IPS DF 6.9 (cell line): Measurements from ENCODE around the gene LAG3.

ENCODE experiments used
- DNase-seq: peaks from one replicate; pipeline ENCODE4 v3.0.0-alpha.2; 2013; ENCODE audit warnings: low read depth, low spot score
- H3K27ac ChIP-seq: one replicate; pipeline ENCODE4 v1.5.1; 2013; ENCODE audit warnings: low read length, control low read depth
- H3K27me3 ChIP-seq: 2 replicates; pipeline ENCODE4 v1.6.1; 2013; ENCODE audit warnings: mild to moderate bottlenecking, low read length; ENCODE audit not compliant: control insufficient read depth, insufficient read depth
- H3K36me3 ChIP-seq: 2 replicates; pipeline ENCODE4 v1.6.1; 2013; ENCODE audit warnings: low read length; ENCODE audit not compliant: control insufficient read depth, insufficient read depth
- H3K4me1 ChIP-seq: 2 replicates; pipeline ENCODE4 v1.6.1; 2013; ENCODE audit warnings: low read length; ENCODE audit not compliant: control insufficient read depth, insufficient read depth
- H3K4me3 ChIP-seq: 2 replicates; pipeline ENCODE4 v1.5.1; 2013; ENCODE audit warnings: mild to moderate bottlenecking, low read length
- H3K9me3 ChIP-seq: 2 replicates; pipeline ENCODE4 v1.6.1; 2013; ENCODE audit warnings: low read length, inconsistent platforms; ENCODE audit not compliant: control insufficient read depth, insufficient read depth
- WGBS: extraction: QIAGEN DNeasy Blood & Tissue Kit; methylation state at CpG from one replicate; pipeline ENCODE4 v1.1.7; 2013; ENCODE audit warnings: mixed read lengths, missing lambda C conversion rate; ENCODE audit not compliant: insufficient read length, insufficient coverage; 5-methylcytosine and 5-hydroxymethylcytosine counted together

The LAG3 gene

DNA sequence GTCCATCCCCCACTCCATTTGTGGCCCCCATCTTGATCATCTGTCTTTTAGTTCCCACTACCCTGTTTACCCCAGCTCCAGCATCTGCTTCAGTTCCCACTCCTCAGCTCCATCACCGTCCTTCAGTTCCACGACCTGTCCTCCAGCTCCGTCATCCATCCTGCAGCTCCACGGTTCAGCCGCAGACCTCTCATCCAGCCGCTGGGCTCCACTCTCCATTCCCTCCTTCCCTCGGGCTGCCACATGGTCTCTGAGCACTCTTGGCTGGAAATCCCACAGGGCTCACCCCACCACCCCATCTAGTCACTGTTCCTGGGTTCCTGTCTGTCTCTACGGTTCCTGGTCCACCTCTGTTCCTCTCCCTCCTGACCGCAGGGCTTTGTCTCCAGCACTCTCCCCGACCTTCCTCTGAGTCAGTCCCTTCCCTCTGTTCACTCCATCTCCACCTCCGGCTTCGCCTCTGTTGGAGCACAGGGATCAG lies 52.6 kb downstream of the LAG3 start:
- H3K4me3 ChIP-seq: peak overlapping the region; percentile 8; the same call in 1 of the 2 replicates
- no peak for DNase-seq
- no peak overlapping the region for H3K27ac ChIP-seq
- no peaks in the 10 kb centered on the region for H3K27me3 ChIP-seq
- H3K36me3 ChIP-seq: no peaks in the 10 kb centered on the region
- no peaks in the 10 kb centered on the region for H3K9me3 ChIP-seq
- WGBS: no CpG with 5 or more reads among the region's 12 CpGs
- peaks cover 14% of the 10 kb centered on the region for H3K4me1 ChIP-seq

DNA sequence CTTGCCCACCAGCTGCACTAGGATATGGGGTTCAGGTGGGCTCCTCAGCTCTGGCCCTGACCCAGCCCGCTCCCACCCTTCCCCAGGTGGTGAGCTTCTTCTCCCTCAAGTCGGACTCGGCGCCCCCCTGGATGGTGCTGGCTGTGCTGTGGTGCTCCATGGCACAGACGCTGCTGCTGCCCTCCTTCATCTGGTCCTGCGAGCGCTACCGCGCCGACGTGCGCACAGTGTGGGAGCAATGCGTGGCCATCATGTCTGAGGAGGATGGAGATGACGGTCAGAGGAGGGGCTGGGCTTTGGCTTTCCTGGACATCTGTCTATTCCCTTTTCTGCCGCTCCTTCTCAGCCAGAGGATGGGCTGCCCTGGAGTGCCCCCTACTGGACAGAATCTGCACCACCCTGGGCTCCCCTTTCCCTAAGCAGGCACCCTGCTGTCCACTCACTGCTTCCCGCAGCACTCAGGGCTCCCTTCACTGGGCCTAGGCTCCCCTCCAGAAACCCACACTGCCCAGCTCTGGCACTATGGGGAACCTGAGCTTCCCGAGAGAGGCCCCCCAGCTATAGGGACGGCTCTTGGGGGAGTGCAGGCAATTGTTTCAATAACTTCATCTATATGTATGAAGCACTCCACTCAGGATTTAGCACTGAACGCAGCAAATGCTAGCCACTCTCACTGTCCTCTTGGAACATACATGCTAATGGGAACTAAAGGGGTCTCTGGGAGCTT lies 53.2 kb downstream of the LAG3 start:
- H3K4me1 ChIP-seq: peaks cover 11% of the 10 kb centered on the region
- H3K27ac ChIP-seq: no peak overlapping the region
- H3K36me3 ChIP-seq: 0 out of 2 replicates have a peak, but pooled peaks cover 1% of the 10 kb centered on the region
- H3K9me3 ChIP-seq: no peaks in the 10 kb centered on the region
- no peak for DNase-seq
- H3K27me3 ChIP-seq: no peaks in the 10 kb centered on the region
- peak overlapping the region; percentile 8; the same call in 1 of the 2 replicates for H3K4me3 ChIP-seq
- WGBS: no CpG with 5 or more reads among the region's 19 CpGs

DNA sequence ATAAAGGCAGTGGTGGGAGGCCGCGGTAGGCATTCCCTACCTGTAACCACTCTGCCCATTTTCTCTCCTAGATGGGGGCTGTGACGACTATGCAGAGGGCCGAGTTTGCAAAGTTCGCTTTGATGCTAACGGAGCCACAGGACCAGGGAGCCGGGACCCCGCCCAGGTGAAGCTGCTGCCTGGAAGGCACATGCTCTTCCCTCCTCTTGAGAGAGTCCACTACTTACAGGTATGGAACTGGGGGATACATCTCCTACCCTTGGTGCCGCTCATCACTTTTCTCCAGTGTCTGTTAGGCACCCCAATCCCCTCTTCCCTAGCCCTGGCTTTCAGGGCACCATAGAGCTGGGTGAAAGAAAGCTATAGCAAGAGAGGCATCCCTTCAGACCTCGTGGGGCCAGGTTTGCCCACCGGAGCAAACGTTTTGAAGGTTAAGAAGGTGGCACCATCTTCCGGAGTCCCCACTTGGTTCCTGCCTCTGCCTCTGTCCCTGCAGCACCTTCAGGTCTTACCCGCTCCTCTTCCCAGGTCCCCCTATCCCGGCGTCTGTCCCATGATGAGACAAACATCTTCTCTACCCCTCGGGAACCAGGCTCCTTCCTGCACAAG lies 53.9 kb downstream of the LAG3 start:
- peaks cover 9% of the 10 kb centered on the region; the same call in 1 of the 2 replicates for H3K4me1 ChIP-seq
- H3K4me3 ChIP-seq: no peak overlapping the region

DNA sequence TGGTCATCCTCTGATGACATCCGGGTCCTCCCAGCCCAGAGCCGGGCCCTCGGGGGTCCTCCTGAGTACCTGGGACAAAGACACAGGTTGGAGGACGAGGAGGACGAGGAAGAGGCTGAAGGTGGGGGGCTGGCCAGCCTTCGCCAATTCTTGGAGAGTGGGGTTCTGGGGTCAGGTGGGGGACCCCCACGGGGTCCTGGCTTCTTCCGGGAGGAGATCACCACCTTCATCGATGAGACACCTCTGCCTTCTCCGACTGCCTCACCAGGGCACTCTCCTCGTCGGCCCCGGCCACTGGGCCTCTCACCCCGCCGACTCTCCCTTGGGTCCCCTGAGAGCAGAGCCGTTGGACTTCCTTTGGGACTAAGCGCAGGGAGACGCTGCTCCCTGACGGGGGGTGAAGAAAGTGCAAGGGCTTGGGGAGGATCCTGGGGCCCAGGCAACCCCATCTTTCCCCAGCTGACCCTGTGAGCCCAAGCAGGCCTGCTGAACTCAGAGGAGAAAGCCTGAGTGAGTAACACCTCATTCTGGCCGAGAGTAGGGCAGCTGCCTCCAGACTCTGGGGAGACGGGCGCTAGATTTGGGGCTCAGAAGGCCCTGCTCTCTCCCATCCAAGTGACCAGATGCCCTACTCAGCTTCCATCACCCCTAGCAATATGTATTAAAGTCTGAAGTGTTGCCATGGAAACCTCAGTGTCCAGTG lies 54.6 kb downstream of the LAG3 start:
- no peaks in the 10 kb centered on the region for H3K27me3 ChIP-seq
- H3K9me3 ChIP-seq: no peaks in the 10 kb centered on the region
- no peak for DNase-seq
- WGBS: no CpG with 5 or more reads among the region's 22 CpGs
- H3K4me1 ChIP-seq: peaks cover 9% of the 10 kb centered on the region; the same call in 1 of the 2 replicates
- H3K4me3 ChIP-seq: no peak overlapping the region
- H3K36me3 ChIP-seq: peaks cover 12% of the 10 kb centered on the region; the same call in 1 of the 2 replicates
- H3K27ac ChIP-seq: no peak overlapping the region

More for the DNA sequence above, 53.9 kb downstream of the LAG3 start:
- H3K36me3 ChIP-seq: peaks cover 6% of the 10 kb centered on the region; the same call in 1 of the 2 replicates
- DNase-seq: no peak
- no peak overlapping the region for H3K27ac ChIP-seq
- WGBS: no CpG with 5 or more reads among the region's 17 CpGs
- H3K9me3 ChIP-seq: no peaks in the 10 kb centered on the region
- H3K27me3 ChIP-seq: no peaks in the 10 kb centered on the region

DNA sequence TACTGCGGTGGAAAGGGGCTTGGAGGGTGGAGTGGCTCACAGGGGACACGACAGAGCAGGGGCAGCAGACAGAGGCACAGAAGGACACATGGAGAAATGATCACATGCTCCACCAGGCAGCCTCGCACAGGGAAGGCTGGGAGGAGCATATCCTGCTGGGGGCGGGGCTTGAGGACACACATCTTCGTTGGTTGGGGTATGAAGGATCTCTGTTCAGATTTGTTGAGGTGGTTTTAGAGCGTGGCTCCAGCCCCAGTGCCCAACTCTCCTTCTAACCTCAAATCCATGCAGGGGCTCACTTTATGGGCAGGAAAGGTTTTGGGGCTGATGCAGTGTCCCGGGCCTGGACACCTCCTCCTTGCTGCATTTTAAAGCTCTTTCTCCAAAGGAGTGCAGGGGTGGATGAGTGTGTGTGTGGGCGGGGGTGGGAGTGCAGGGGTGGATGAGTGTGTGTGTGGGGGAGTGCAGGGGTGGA lies 55.2 kb downstream of the LAG3 start:
- Histone ChIP-seq H3K27ac (no peak overlapping the region), H3K9me3 (no peaks in the 10 kb centered on the region), H3K4me1 (peaks cover 8% of the 10 kb centered on the region; the same call in 1 of the 2 replicates), H3K27me3 (no peaks in the 10 kb centered on the region), H3K36me3 (peaks cover 13% of the 10 kb centered on the region; the same call in 1 of the 2 replicates), H3K4me3 (no peak overlapping the region; the same call in 1 of the 2 replicates)
- no peak for DNase-seq
- no CpG with 5 or more reads among the region's 8 CpGs for WGBS
